SKM-1 treated with dmso at 0.1 percent for 144 hours (cell line): ENCODE measurements around the gene IGF1.

Experiments used
- DNase-seq: peaks from one replicate; lab custom pipeline; 2025; ENCODE audit not compliant: unreplicated experiment; lab: John Stamatoyannopoulos, UW

The IGF1 gene

DNA sequence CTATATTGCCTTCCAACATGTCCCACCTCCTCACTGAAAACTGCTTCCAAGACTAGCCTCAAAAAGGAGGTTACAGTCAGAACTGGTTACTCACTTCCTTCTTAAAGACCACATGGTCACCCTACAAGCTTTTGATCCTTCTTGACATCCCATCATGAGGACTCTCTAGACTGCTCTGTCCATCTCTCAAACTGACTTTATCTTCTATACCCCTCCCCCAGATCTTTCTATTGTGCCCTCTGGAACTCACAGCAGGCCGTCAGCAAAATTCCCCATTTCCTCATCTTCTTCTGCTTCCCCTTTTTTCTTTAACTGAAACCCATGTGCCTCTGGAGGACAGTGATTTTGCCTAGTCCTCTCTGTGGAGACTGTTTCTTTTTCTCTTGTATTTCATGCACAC, 18.1 kb upstream of the IGF1 start:
- peak; percentile 5 for DNase-seq

DNA sequence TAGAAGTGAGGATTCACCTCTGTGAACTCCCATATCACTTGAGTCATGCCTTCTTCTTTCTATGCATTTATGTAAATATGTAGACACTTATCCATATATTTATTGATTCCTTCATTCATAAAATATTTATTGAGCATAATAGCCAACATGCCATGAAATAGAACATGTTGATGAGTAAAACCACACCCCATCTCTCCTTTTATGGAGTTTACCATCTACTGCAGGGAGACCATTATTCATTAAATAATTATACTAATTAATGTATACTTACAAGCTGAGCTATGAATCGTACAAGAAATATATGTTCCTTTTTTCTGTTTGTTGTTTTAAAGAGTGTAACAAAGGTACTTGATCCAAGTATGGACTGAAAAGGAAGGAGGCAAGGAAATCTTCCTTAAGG, 17.4 kb upstream of the IGF1 start:
- no peak for DNase-seq

DNA sequence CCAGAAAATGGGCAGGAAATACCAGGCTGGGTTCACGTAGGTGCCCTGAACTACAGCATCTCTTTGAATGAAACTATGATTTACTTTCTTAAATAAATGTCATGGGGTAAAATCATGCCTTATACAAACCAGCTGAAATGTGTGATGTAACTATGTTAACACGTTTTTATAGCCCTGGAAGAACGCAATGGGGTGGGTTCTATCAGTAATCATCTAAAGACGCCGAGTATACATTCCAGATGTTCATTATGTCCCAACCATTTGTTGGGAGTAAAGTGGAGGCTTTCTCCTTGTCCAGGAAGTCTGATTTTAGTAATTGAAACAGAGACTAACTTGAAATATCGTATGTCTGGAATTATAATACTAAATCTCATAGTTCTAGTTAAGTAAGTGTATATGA, 16.2 kb upstream of the IGF1 start:
- no peak for DNase-seq

DNA sequence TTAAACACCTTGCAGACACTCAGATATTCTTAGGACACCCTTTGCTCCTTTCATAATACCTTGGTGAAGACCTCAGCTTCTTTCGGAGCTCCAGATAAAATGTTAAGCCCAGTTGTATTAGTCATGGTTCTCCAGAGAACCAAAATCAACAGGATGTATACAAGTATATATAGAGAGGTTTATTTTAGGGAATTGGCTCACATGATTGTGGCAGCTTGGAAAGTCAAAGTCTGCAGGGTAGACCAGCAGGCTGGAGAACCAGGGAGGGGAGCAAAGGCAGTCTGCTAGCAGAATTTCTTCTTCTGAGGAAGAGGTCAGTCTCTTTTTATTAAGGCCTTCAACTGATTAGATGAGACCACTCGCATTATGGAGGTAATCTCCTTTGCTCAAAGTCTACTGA, 6.9 kb upstream of the IGF1 start:
- DNase-seq = no peak

DNA sequence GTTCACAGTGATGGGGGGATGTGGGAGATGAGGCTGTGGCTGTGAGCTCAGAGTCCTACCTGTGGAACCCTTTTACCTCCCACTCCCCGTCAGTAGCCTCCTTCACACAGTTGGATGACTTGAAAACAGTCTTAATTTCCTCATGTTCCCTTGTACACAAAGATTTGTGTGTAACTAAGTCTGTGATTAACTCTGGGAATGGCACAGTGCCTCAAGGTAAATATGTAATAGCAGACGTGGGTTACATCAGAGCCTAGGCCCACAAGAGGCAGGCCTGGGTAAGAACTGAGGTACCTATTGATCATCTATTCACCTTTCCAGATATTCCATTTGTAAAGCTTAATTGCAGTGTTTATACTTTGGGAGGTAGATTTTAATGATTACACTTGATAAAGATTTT, 5.8 kb upstream of the IGF1 start:
- no peak for DNase-seq

DNA sequence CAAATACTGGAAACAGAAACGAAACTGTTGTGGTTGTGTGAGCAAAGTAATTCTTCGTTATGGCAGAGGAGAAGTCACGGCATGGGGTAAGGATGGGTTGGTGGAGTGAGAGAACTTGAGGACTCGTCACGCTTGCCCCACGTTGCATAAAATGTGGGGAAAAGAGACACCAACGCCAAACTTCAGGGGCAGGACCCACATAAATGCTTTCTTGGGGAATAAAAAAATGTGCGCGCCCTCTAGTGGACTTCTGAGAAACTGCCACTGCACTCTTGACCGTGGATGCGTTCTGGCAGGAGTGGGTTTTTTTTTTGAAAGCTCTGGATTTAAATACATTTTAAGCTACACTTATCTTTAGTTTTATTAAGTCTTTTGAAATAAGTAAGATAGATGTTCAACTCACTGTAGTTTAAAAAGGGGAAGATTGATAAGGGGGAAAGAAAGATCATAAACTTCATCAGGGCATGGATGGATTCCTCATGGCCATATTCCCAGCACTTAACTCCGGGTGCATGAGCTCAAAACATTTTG, 4.1 kb upstream of the IGF1 start:
- DNase-seq = no peak

DNA sequence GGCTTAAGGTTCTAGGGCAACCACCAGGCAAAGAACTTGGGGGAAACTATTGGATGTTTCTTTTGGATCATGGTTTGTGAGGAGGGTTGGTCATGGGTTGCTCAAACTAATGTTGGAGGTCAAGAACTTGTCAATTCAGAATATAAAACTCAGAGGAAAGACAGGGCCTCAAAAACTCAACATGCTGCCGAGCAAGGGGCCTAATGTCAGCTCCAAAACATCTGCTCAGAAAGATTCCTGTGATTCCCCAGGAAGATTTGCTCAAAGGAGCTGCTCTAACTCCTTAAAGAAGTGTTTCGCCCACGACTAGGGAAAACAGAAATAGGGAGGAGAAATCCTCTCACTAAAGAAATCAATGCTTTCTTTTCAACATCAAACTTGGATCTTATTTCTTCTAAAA, 3.7 kb upstream of the IGF1 start:
- no peak for DNase-seq

DNA sequence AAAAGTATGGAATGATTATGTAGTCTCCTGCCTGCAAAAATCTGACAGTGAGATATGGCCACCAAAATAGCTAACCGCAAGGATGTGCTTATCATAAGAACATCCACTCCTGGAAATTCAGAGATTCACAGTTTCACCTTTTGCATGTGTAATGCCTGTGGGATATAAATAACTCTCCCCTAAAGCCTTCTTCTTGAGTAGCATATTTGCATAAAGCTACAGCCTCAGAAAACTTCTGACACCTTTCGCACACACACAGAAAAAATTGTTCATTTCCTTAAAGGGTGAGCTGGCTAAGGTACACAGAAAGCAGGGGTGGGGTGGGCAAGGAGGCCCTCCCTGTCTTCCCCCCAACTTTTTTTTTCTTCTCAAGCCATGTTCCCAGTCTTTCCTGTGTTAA, 3.1 kb upstream of the IGF1 start:
- no peak for DNase-seq

DNA sequence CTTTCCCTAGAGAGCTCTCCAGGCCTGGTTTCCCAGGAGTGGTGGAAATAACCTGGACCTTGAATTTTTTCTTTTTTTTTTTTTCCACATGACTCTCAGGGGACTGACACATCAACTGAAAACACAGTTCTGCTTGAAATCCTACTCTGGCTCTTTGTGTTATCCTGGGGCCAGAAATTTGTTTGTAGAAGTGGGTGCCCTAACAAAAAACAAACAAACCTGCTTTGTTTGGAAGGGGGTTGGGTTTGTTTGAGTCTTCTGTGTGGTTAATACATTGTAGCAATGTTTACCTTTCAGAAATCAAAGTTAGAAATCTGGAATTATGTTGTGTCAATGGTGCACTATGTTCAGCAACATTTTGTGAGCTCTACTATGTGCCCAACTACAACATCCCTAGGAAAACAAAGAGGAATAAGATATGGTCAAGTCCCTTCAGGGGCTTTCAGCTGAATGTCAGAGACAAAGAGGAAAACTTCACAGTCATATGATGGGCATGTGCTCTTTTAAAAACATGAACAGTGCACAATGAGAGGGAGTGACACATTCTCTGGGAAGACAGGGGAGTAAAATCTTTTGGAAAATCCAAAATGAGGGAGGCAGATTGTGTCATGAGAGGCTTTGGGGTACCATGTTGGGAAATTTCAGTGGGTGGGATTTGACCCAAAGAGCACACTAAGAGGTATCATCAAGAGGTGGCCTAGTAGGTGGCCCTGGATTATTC, 1.5 kb upstream of the IGF1 start:
- DNase-seq = no peak

DNA sequence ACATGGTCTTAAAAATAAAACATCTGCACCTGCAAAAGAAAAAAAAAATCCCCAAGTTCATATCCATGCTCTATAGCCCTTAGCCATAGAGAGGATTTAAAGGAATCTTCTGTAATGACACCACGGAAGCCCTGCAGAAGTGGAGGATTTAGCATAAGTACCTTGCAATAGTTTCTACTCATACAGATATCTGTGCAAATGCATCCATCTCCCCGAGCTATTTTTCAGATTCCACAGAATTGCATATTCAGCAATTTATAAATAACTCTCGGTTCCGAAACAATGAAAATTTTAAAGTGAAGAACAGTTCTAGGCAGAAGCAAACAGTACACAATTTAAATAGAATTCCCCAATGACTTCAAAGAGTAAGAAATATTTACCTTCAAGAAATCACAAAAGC, 424 bp downstream of the IGF1 start:
- DNase-seq = no peak

DNA sequence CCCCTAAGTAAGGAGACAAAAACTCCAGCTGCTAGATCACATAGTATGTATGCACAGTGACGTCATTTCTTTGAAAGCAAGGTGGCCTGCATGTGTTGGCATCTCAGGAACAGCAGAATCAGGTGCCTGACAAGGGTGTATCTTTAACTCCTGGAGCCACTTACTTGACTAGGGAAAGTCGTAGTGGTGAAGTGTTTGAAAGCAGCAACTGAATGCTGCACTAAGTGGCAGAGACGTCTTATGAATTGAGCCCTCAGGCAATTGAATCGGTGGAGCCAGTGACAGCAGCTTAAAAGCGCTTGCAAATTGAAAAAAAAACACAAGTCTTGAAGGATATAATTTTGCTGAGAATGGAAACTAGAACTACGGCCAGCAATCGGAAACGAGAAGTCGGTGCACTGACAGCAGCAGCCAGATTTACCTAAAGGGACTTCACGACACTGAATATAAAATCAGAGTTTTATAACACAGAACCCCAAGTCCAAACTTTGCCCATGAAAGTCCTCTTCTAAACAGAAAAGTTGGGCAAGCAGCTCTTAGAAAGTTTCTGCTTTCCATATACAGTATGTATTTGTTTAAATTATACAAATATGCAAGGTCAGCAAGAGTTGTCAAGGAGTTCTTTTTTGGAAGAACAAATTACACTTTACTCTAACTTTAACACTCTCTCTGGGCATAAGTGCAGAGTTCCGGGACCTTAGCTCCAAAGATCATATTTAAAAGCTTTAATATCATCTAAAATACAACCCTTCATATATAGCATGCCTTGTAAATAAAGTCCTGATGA, 1.1 kb downstream of the IGF1 start:
- DNase-seq = no peak

DNA sequence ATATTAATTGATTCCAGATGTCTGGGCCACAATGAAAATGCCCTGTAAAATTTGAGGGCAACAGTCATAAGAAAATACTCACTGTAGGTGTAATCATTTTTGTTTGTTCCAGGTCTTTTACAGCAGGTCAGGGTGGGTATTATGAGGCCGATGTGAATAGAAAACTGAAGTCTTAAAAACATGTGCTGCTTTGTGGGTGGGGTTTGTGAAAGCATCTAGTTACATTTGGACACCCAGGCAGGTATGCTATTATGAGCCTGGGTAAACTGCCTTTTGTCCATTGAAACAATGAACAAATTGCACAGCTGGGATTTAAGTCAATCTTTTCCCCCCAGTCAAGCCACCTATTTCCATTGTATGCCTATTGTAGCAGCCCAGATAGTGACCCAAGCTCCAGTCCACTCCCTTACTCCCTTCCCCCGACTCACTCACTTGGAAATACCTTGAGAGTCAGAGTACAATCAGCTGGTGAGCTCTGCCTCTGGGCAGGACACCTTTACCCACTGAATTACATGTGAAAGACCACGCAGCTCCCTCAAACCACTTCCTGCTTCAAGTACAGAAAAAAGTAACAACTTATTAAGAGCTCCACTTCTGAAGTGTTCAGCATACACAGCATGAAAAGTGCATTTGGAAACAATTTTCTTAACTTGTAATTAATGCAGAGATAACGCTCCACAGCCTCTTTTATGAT, 1.8 kb downstream of the IGF1 start:
- DNase-seq = no peak

DNA sequence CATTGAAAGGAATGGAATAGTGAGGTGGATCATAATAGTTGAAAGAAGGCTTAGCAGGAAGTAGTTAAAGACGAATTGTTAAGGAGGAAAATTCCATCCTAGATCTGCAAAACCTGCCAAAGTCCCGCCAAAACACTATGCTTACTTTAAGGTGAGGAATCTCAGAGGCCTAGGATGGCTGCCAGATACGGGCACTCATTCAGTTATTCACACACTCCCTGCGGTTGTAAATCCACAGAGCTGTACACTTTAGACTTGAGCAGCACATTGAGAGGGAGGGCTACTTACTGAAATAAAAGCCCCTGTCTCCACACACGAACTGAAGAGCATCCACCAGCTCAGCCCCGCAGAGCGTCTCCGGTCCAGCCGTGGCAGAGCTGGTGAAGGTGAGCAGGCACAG, 5.0 kb downstream of the IGF1 start:
- no peak for DNase-seq

DNA sequence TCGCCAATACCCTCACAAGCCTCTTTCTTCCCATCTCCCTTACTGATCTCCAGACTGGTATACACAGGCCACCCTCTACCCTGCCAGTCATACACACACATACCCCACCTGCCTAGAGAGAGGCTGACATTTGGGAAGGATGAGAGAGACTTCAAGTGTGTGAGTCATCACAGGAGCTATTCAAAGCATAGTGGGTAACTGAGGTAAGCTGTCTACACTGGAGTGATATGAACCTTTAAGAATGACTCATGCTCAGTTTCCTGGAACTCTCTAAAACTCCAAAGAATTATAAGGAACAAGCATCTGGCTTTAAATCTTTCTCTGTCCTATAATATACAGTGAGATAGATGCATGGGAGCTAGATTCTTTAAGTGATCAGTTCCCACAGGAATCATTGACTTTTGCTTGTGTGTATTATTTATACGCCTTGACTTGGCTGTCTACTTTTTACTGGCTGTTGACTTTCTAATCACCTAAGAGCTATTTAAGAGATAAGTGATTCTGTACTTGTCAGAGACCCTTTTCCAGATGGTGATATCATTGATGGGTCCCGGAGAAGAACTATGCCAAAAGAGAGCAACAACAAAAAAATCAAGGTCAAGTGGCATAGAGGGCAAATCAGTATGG, 5.8 kb downstream of the IGF1 start:
- DNase-seq = no peak

DNA sequence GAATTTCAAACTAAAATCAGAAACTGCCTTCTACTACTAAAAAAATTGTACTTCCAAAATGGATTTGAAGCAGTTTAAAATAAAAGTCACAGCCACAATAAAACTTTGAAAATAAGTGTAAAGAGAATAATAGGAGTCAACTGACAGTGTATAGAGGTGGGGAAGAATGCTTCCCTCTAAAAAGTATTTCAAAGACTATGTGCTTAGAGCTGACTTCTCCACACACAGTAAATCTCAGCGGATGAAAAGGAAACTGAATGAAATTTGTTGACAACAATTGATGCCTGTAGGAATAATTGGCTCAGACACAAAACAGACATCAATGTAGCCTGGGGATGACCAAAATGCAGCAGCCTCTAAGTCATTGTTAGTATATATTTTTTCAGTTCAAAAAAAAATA, 7.9 kb downstream of the IGF1 start:
- no peak for DNase-seq

DNA sequence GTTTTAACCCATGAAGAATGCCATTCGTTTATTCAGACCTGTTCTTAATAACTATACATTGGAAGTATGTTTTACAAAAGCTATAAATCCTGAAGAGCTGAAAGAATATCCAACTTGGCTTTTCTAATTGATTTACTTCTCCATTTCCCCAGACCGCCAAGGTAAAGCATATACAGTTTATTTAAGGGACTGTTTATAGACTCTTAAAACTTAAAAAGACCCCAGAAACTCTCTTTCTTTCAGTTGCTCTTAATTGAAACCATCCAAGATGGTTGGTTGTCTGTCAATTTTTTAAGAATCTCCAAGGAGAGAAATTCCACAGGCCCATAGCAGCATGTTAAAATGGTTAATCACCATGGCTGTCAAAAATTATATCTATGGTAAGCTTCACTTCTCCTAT, 8.8 kb downstream of the IGF1 start:
- no peak for DNase-seq

DNA sequence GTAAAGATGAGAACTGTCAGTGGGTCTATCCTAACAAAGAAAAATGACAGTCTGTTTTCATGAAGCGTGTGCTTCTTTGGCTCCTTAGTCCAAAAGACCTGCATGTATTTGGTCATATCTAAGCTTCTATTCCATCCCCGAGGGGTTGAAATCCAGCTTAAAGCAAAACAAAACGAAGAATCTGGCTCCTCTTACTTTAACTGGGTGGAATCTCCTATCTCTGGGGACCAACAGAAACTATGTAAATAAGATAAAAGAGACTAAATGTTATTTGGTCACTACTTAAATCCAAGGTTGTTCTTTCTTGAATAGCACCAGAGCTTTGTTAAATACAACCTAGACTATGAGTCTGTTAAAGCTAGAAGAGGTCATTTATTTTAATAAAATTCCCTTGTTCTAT, 9.4 kb downstream of the IGF1 start:
- no peak for DNase-seq

DNA sequence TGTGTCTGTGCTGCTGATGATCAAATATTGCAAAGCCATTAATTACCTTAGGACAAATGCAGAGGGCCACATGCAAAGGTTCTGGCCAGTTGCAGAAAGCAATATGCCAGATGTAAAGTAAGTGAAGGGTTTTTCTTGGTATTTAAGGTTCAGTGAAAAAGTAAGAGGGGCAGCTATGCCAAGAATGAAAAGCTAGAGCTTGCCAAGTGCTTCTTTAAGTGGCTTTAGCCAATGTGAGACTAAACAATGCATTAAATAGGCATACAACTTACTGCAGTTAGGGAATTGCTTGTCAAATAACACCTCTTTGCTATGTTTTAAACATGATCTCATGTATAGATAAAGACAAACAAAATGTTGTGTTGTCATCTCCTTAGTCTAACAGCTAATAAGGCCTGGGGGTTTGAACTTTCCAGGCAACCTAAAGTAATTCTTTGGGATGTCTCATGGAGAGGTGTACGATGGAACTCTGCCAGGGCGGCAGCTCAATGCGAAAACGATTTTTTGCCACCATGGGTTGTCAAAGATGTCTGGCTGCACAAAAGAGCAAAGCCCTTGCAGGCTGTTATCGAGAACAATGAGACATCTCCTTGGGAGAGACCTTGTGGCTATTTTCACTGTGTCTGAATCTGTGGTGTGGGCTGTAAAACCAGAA, 12.0 kb downstream of the IGF1 start:
- DNase-seq = no peak

DNA sequence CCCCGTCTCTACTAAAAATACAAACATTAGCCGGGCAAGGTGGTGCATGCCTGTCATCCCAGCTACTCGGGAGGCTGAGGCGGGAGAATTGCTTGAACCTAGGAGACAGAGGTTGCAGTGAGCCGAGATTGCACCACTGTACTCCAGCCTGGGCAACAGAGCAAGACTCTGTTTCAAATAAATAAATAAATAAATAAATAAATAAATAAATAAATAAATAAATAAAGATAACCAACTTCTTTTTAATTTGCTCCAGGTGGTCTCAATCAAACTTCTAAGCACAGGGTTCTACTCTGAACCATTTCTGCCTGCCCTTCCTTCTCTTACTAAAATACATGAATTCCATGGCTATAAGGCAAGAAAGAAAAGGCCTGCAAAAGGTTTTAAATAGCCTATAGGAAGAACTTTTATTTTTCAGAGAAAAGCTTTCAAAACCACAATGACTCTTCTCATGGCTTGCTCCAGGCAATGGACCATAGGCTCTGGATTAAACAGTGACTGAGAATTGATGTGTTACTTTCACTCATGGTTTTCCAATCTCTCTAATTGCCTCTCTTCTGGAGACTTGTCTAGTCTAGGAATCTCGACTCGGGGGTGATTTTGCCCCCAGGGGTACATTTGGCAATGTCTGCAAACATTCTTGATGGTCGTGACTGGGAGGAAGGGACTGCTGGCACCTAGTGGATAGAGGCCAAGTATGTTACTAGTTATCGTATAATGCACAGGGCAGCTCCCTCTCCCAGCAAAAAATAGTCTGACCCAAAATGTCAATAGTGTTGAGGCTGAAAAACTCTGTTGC, 14.4 kb downstream of the IGF1 start:
- DNase-seq = no peak

DNA sequence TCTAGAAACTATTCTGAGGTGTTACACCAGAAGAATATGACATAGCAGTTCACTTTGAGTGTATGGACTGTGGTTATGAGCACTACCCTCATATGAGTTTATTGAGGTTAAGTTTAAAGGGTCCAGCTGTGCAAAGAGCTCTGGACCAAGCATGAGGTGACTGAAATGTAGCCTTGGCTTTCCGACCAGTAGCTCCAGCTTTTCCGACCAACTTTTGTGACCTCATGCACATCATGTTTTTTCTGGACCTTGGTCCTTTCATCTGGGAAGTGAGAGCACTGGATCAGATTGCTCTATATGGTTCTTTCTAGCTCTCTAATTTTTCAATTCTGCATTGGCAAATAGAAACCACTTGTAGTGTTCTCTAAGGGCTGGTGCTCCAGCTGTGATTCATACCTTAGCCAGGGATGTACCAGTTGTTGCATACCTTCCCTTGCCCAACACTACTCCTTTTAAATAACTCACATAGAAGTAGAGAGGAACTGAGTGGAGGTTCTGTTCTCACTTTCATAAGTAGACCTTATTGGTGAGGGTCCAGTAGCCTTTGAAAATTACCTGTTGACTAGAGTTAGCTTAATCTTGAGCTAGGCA, 16.6 kb downstream of the IGF1 start:
- no peak for DNase-seq
